Measurements from ENCODE around the gene ABHD8. TPM values are rescaled to one million over a fixed set of nuclear protein-coding genes. Genes with fewer than 3 reads are reported as not detected.

The ABHD8 gene, protein sequence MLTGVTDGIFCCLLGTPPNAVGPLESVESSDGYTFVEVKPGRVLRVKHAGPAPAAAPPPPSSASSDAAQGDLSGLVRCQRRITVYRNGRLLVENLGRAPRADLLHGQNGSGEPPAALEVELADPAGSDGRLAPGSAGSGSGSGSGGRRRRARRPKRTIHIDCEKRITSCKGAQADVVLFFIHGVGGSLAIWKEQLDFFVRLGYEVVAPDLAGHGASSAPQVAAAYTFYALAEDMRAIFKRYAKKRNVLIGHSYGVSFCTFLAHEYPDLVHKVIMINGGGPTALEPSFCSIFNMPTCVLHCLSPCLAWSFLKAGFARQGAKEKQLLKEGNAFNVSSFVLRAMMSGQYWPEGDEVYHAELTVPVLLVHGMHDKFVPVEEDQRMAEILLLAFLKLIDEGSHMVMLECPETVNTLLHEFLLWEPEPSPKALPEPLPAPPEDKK
- 3.5 and 7.5 TPM in 2 replicates for total RNA-seq (2014; rRNA removed; shearing (Covaris generic))

- peak; percentile 78 for DNase-seq (ENCODE audit: low spot score)
Observed at GRCh38 chr19:17303167-17303939, at the start of gene ABHD8. ABHD8 (minus strand) TSS chr19:17303425; CDS start chr19:17301616, 1,809 bp downstream.

- no peak for DNase-seq (ENCODE audit: low spot score)
Observed at GRCh38 chr19:17352608-17353280, 49.5 kb upstream of the ABHD8 start.

DNA sequence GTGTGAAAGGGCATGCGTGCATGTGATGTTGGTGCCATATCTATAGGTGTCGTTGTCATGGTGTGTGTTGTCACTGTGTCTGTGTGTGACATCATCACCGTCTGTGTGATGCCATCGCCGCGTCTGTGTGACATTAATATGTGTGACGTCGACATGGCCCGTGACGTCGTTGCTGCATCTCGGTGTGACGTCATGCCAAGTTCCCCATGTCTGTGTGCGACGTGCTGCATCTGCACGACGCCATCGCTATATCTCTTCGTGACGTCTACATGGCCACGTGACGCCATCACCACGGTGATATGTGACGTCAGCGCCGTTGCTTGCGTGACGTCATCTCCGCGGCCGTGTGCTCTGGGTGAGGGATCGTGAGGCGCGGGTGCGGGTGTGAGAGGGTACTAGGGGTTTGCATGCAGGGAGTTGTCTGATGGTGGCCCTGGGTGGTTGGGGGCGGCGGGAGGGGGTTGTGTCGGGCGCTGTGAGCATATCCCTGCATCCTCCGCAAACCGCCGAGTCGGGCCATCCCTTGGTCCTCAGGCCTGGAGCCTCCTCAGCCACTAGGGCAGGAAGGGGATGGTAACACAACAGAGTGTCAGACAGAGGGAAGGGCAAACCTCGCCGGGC is 48.7 kb upstream of the ABHD8 start:
- no peak for DNase-seq (ENCODE audit: low spot score)

- DNase-seq (ENCODE audit: low spot score), result peak; percentile 95
Observed at GRCh38 chr19:17348700-17349099, 45.5 kb upstream of the ABHD8 start.

- no peak for DNase-seq (ENCODE audit: low spot score)
Observed at GRCh38 chr19:17347877-17348276, 44.7 kb upstream of the ABHD8 start.

DNA sequence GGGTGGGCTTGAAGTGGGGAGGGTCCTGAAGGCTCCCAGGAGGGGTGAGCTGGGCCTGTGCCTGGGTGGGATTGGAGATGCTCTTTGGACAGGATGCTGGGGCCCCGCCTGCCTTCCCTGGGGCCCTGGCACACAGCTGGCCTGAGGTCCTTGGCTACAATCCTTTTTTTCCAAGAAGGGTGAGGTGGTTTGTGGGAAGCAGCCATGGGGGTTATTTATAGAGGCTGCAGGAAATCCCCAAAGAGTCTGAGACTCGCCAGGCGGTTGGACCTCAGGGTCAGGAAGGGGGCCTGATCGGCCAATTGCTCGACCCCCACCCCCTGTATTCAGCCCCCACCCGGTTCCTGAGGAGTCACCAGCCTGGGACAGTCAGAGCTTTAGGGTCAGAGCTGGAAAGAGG is 44.1 kb upstream of the ABHD8 start:
- DNase-seq (ENCODE audit: low spot score), result no peak

DNA sequence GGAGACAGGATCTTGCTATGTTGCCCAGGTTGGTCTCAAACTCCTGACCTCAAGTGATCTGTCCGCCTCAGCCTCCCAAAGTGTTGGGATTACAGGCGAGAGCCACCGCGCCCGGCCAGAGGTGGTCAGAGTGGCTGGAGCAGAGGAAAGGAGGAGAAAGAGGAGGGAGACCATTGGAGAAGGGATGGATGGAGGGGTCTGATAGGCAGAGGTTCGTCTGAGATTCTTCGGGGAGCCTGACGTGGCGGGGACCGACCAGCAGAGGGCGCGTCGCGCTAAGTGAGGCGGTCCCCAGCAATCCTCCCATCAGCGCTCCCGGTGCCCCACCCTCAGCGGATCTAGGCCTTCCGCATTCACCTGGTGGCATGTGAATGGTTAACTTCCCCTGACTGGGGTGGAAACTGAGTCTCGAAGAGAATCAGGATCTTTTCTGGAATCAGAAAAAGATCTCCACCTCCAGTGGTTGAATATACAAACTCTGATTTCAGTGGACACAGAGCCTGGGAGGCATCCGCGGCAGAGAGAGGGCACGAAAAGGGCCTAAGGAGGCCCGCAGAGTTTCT is 43.0 kb upstream of the ABHD8 start:
- DNase-seq (ENCODE audit: low spot score), result peak; percentile 64

DNA sequence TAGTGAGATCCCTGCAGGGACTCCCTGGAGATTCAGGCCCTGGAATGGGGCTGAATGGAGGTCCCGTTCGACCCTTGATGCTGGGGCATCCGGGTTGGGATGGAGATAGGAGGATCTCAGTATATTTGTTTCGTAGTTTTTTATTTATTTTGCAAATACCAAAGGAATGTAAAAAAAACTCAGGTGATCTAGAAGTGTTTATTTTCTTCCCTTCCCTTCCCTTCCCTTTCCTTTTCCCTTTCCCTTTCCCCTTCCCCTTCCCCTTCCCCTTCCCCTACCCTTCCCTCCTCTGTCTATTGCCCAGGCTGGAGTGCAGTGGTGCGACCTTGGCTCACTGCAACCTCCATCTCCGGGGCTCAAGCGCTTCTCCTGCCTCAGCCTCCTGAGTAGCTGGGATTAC is 38.6 kb upstream of the ABHD8 start:
- DNase-seq (ENCODE audit: low spot score), result no peak

- no peak for DNase-seq (ENCODE audit: low spot score)
Observed at GRCh38 chr19:17341386-17341785, 38.2 kb upstream of the ABHD8 start.

- no peak for DNase-seq (ENCODE audit: low spot score)
Observed at GRCh38 chr19:17340871-17341357, 37.7 kb upstream of the ABHD8 start.

GRCh38 chr19:17340302-17340870 is 37.2 kb upstream of the ABHD8 start:
- DNase-seq (ENCODE audit: low spot score), result no peak

GRCh38 chr19:17339088-17339741 is 36.0 kb upstream of the ABHD8 start:
- no peak for DNase-seq (ENCODE audit: low spot score)

GRCh38 chr19:17338433-17339078 is 35.3 kb upstream of the ABHD8 start:
- DNase-seq (ENCODE audit: low spot score), result no peak

DNA sequence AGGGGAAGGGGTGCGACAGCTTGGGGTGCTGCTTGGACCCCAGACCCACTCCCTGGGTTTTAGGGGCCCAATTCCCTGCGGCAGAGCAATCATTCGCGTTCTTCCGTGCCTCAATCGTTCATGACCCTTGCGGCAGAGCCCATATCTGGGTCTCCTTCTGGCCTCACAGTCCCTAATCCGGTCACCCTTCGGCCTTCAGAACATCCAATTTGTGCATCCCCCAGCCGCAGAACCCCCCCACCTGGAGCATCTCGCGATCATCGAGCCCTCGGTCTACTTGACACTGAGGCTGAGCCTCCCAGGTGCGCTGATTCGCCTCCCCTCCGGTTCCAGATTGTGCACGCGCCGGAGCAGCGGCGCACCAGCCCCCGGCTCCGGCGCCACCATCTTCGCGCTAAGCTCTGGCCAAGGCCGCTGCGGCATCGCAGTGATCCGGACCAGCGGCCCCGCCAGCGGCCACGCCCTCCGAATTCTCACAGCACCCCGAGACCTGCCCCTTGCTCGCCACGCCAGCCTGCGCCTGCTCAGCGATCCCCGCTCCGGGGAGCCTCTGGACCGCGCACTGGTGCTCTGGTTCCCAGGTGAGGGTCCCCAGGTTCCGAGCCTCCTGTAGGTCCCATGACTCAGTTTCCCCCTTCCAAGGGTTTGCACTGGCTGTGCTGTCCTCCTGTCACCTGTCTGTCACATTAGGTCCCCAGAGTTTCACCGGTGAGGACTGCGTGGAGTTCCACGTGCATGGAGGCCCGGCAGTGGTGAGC is 34.6 kb upstream of the ABHD8 start:
- no peak for DNase-seq (ENCODE audit: low spot score)

- peak; percentile 100 for DNase-seq (ENCODE audit: low spot score)
Observed at GRCh38 chr19:17336872-17337674, 33.8 kb upstream of the ABHD8 start, which contains the start of gene GTPBP3. GTPBP3 (plus strand) TSS chr19:17337553; CDS start chr19:17337612, 59 bp downstream.

GRCh38 chr19:17335575-17335974 is 32.4 kb upstream of the ABHD8 start:
- no peak for DNase-seq (ENCODE audit: low spot score)

- DNase-seq (ENCODE audit: low spot score), result peak; percentile 96
Observed at GRCh38 chr19:17334414-17335409, 31.5 kb upstream of the ABHD8 start, which contains the start of gene ANO8. ANO8 (minus strand) TSS chr19:17334855; CDS start chr19:17334670, 185 bp downstream.

Data from H4 (cell line).